Body of pancreas (tissue), 4 donors: ENCODE results near the gene TLR1. TPM values are rescaled to one million over a fixed set of nuclear protein-coding genes. Genes with fewer than 3 reads are reported as not detected.

Source experiments
- ATAC-seq: fragments of 150-250 bp; one replicate; pipeline ENCODE4 v1.9.1; 2016
- DNase-seq, 4 donors: peaks; one replicate each; pipeline ENCODE4 v3.0.0-alpha.2; 2019
- H3K27ac ChIP-seq, 4 donors: fragments of 200-600 bp; sonication (generic); 1 replicate in 3 of 4; 2 replicates in 1 of 4; pipeline versions ENCODE4 v1.5.1 to v1.6.1; 2016 to 2019; ENCODE audit warnings: mild to moderate bottlenecking in 1 of 4, mixed read lengths in 1 of 4, moderate library complexity in 1 of 4
- H3K27me3 ChIP-seq, 2 donors: fragments of 200-600 bp; sonication (generic); one replicate each; pipeline ENCODE4 v1.6.0; 2016; ENCODE audit warnings: mild to moderate bottlenecking in 1 of 2
- H3K36me3 ChIP-seq, 2 donors: fragments of 200-600 bp; sonication (generic); replicated peaks in 1 of 2; 2 replicates each; pipeline ENCODE4 v1.5.1; 2016; ENCODE audit warnings: low read depth in 2 of 2; ENCODE audit not compliant: insufficient read depth in 1 of 2
- H3K4me1 ChIP-seq: fragments of 200-600 bp; sonication (generic); one replicate; pipeline ENCODE4 v1.6.0; 2016
- H3K4me3 ChIP-seq, 2 donors: fragments of 200-600 bp; sonication (generic); 1 replicate in 1 of 2; 2 replicates in 1 of 2; pipeline ENCODE4 v1.5.1; 2016 to 2019
- H3K9me3 ChIP-seq, 3 donors: fragments of 200-600 bp; sonication (generic); 1 replicate in 2 of 3; 2 replicates in 1 of 3; pipeline ENCODE4 v1.5.1; 2016
- CTCF ChIP-seq, 7 experiments: fragments of 450-650 bp in 4 of 7; fragments of 200-600 bp in 3 of 7; sonication (generic) in 3 of 7; IDR thresholded peaks; one replicate each; pipeline ENCODE4 v1.5.1; 2016 to 2019; ENCODE audit warnings: antibody characterized with exemption in 7 of 7
- POLR2A ChIP-seq, 3 donors: fragments of 450-650 bp; IDR thresholded peaks; one replicate each; pipeline ENCODE4 v1.6.1; 2016; ENCODE audit warnings: antibody characterized with exemption in 3 of 3, mild to moderate bottlenecking in 2 of 3
- WGBS, 2 donors: methylation state at CpG; one replicate each; pipeline ENCODE4 v1.1.5; 2017; 5-methylcytosine and 5-hydroxymethylcytosine counted together
- intact Hi-C: fragments of 100-400 bp; cut with DNase I; formaldehyde crosslinking; loops from one replicate; pipeline ENCODE4 v1.15.1; 2023
- total RNA-seq, 2 donors: library from RNA; depleted of rRNA; stranded (reverse); fragments of >200 nt; gene quantifications; one replicate each; pipeline ENCODE4 v1.1.0, GENCODE V29; 2016

TLR1 gene
- total RNA-seq, 2 donors from 2014 or later = 12.2 to 20.8 TPM

GRCh38 chr4:38823766-38824165, 19.2 kb upstream of the TLR1 start:
- TF ChIP-seq POLR2A (IDR thresholded peaks at IDR 0.05) (no peak), CTCF (IDR thresholded peaks at IDR 0.05) (no peak)
- Histone ChIP-seq H3K4me3 (no peak overlapping the region), H3K4me1 (no peaks in the 10 kb centered on the region), H3K9me3 (no peaks in the 10 kb centered on the region), H3K27ac (no peak overlapping the region), H3K36me3 (no peaks in the 10 kb centered on the region), H3K27me3 (no peaks in the 10 kb centered on the region)
- intact Hi-C loops = no loop called here
- ATAC-seq (no peak), DNase-seq (no peak)
- WGBS, 2 donors = 90 to 94% methylated on average over 24 to 25 of the region's 27 CpGs

DNA sequence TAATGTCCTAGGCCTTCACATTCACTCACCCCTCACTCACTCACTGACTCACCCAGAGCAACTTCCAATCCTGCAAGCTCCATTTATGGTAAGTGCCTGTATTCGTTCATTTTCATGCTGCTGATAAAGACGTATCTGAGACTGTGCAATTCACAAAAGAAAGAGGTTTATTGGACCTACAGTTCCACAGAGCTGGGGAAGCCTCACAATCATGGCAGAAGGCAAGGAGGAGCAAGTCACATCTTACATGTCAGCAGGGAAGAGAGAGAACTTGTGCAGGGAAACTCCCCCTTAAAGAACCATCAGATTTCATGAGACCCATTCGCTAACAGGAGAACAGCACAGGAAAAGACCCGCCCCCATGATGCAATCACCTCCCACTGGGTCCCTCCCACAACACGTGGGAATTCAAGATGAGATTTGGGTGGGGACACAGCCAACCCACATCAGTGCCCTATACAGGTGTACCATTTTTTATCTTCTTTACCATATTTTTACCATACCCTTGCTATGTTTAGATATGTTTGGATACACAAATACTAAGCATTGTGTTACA, 18.2 kb upstream of the TLR1 start:
- no peak overlapping the region for H3K4me3 ChIP-seq
- TF ChIP-seq CTCF (IDR thresholded peaks at IDR 0.05) = no peak
- no peak for TF ChIP-seq POLR2A (IDR thresholded peaks at IDR 0.05)
- H3K36me3 ChIP-seq = no peaks in the 10 kb centered on the region
- intact Hi-C loops = no loop called here
- DNase-seq (no peak), ATAC-seq (no peak)
- H3K27me3 ChIP-seq = no peaks in the 10 kb centered on the region
- H3K4me1 ChIP-seq = no peaks in the 10 kb centered on the region
- H3K27ac ChIP-seq = no peak overlapping the region
- WGBS, 2 donors = 70 to 78% methylated on average over 5 of the region's 5 CpGs
- H3K9me3 ChIP-seq = no peaks in the 10 kb centered on the region

DNA sequence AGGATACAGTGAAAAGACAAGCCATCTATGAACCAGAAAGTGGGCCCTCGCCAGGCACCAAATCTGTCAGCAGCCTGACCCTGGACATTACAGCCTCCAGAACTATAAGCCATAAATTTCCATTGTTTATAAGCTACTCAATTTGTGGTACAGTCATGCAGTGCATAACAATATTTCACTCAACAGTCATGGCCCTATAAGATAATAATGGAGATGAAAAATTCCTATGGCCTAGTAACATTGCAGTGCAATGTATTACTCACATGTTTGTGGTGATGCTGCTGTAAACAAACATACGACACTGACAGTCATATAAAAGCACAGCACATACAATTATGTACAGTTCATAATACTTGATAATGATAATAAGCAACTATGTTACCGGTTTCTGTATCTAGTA, 17.1 kb upstream of the TLR1 start:
- Histone ChIP-seq H3K4me3 (no peak overlapping the region), H3K4me1 (no peaks in the 10 kb centered on the region), H3K36me3 (no peaks in the 10 kb centered on the region), H3K27me3 (no peaks in the 10 kb centered on the region), H3K9me3 (no peaks in the 10 kb centered on the region), H3K27ac (no peak overlapping the region)
- intact Hi-C loops = no loop called here
- no peak for DNase-seq
- TF ChIP-seq POLR2A (IDR thresholded peaks at IDR 0.05) = no peak
- TF ChIP-seq CTCF (IDR thresholded peaks at IDR 0.05) = no peak
- ATAC-seq = no peak
- 89 to 91% methylated on average over 3 of the region's 3 CpGs for WGBS, 2 donors

- no peak overlapping the region for H3K27ac ChIP-seq
- no peaks in the 10 kb centered on the region for H3K27me3 ChIP-seq
- ATAC-seq = no peak
- H3K9me3 ChIP-seq = no peaks in the 10 kb centered on the region
- no peaks in the 10 kb centered on the region for H3K4me1 ChIP-seq
- intact Hi-C loops = no loop called here
- TF ChIP-seq CTCF (IDR thresholded peaks at IDR 0.05) (no peak), POLR2A (IDR thresholded peaks at IDR 0.05) (no peak)
- no peak overlapping the region for H3K4me3 ChIP-seq
- 90 to 94% methylated on average over 4 of the region's 4 CpGs for WGBS, 2 donors
- DNase-seq = no peak
- no peaks in the 10 kb centered on the region for H3K36me3 ChIP-seq
Observed at GRCh38 chr4:38820329-38821061, 15.9 kb upstream of the TLR1 start.

- TF ChIP-seq CTCF (IDR thresholded peaks at IDR 0.05) = no peak
- no peak for TF ChIP-seq POLR2A (IDR thresholded peaks at IDR 0.05)
- Histone ChIP-seq H3K27me3 (no peaks in the 10 kb centered on the region), H3K27ac (no peak overlapping the region), H3K4me1 (no peaks in the 10 kb centered on the region), H3K4me3 (no peak overlapping the region), H3K9me3 (no peaks in the 10 kb centered on the region), H3K36me3 (no peaks in the 10 kb centered on the region)
- intact Hi-C loops = no loop called here
- 65% methylated on average over 3 of the region's 3 CpGs for WGBS, 2 donors
- no peak for DNase-seq
- no peak for ATAC-seq
Observed at GRCh38 chr4:38819569-38819968, 15.0 kb upstream of the TLR1 start.
